GDM1 (cell line): Measurements from ENCODE around the gene ACBD7.
A peak's percentile ranks its signal among the peaks of the same experiment; 100 is the strongest.

Experiments used
- DNase-seq: peaks from one replicate; lab custom pipeline; 2025; lab: John Stamatoyannopoulos, UW

Gene ACBD7

GRCh38 chr10:15091418-15091817 lies 2.8 kb upstream of the ACBD7 start:
- no peak for DNase-seq

- no peak for DNase-seq
Observed at GRCh38 chr10:15084502-15084922, 4.1 kb downstream of the ACBD7 start.

GRCh38 chr10:15083674-15084501 lies 4.7 kb downstream of the ACBD7 start:
- DNase-seq: no peak

GRCh38 chr10:15075421-15075820 lies 13.2 kb downstream of the ACBD7 start:
- no peak for DNase-seq

GRCh38 chr10:15072358-15072757 lies 16.2 kb downstream of the ACBD7 start:
- no peak for DNase-seq

GRCh38 chr10:15069230-15069629 lies 19.3 kb downstream of the ACBD7 start:
- no peak for DNase-seq

GRCh38 chr10:15068802-15069201 lies 19.8 kb downstream of the ACBD7 start:
- DNase-seq: no peak

GRCh38 chr10:15067154-15067553 lies 21.4 kb downstream of the ACBD7 start:
- no peak for DNase-seq

- no peak for DNase-seq
Observed at GRCh38 chr10:15060638-15061037, 27.9 kb downstream of the ACBD7 start.

GRCh38 chr10:15059914-15060313 lies 28.7 kb downstream of the ACBD7 start:
- no peak for DNase-seq

GRCh38 chr10:15058689-15059088 lies 29.9 kb downstream of the ACBD7 start:
- DNase-seq: no peak

- no peak for DNase-seq
Observed at GRCh38 chr10:15053061-15053460, 35.5 kb downstream of the ACBD7 start.

- DNase-seq: no peak
Observed at GRCh38 chr10:15052121-15052520, 36.5 kb downstream of the ACBD7 start.

GRCh38 chr10:15049533-15049932 lies 39.0 kb downstream of the ACBD7 start:
- no peak for DNase-seq

- DNase-seq: no peak
Observed at GRCh38 chr10:15046626-15047025, 42.0 kb downstream of the ACBD7 start.

GRCh38 chr10:15045380-15045779 lies 43.2 kb downstream of the ACBD7 start:
- DNase-seq: no peak

- DNase-seq: no peak
Observed at GRCh38 chr10:15043674-15044073, 44.9 kb downstream of the ACBD7 start, which contains the start of gene OLAH. OLAH (plus strand) TSS chr10:15043943; CDS start chr10:15047289, 3,346 bp downstream.

- no peak for DNase-seq
Observed at GRCh38 chr10:15038416-15038815, 50.2 kb downstream of the ACBD7 start.

- DNase-seq: no peak
Observed at GRCh38 chr10:15037691-15038090, 50.9 kb downstream of the ACBD7 start.

GRCh38 chr10:15035385-15036301 lies 52.9 kb downstream of the ACBD7 start:
- peak; percentile 51 for DNase-seq

- DNase-seq: no peak
Observed at GRCh38 chr10:15027741-15028140, 60.8 kb downstream of the ACBD7 start.
